ENCODE data around the gene CGNL1.

- TF ChIP-seq MAX (IDR thresholded peaks at IDR 0.05) (no peak), CTCF (IDR thresholded peaks at IDR 0.05) (no peak), RAD21 (conservative IDR thresholded peaks at IDR 0.05 in 1 of 2, IDR thresholded peaks at IDR 0.05 in 1 of 2) (no peak), JUN (IDR thresholded peaks at IDR 0.05) (no peak)
These were observed 16.8 kb downstream of the CGNL1 start for GRCh38 chr15:57393061-57393460.
